Psoas muscle (tissue), 8 donors: ENCODE data around the gene USP10. TPM values are rescaled to one million over a fixed set of nuclear protein-coding genes. Genes with fewer than 3 reads are reported as not detected.
A peak's percentile ranks its signal among the peaks of the same experiment; 100 is the strongest.

Experiments used
- ATAC-seq, 4 donors: fragments of 200-7000 bp; cut with Tn5 transposase; one replicate each; pipeline ENCODE4 v1.9.1; 2020; ENCODE audit warnings: moderate library complexity in 3 of 4, mild to moderate bottlenecking in 2 of 4
- DNase-seq, 2 donors: peaks; one replicate each; pipeline ENCODE4 v3.0.0-alpha.2; 2020
- H3K27ac ChIP-seq: fragments of 200-600 bp; one replicate; pipeline ENCODE4 v1.8.0; 2022
- H3K27me3 ChIP-seq, 3 donors: fragments of 200-600 bp in 1 of 3; one replicate each; pipeline versions ENCODE4 v1.6.1 to v1.8.0; 2013 to 2022; ENCODE audit warnings: low read length in 2 of 3, mild to moderate bottlenecking in 2 of 3, moderate library complexity in 1 of 3; ENCODE audit not compliant: insufficient read depth in 3 of 3
- H3K36me3 ChIP-seq, 2 donors: fragments of 200-600 bp in 1 of 2; one replicate each; pipeline versions ENCODE4 v1.6.1 to v1.8.0; 2013 to 2022; ENCODE audit warnings: low read depth in 1 of 2, mild to moderate bottlenecking in 1 of 2, moderate library complexity in 1 of 2; ENCODE audit not compliant: insufficient read depth in 1 of 2
- H3K4me1 ChIP-seq: fragments of 200-600 bp; one replicate; pipeline ENCODE4 v1.8.0; 2022
- H3K4me3 ChIP-seq: fragments of 200-600 bp; one replicate; pipeline ENCODE4 v1.8.0; 2022; ENCODE audit warnings: mild to moderate bottlenecking
- H3K9me3 ChIP-seq: fragments of 200-600 bp; one replicate; pipeline ENCODE4 v1.8.0; 2022
- CTCF ChIP-seq: fragments of 200-600 bp; IDR thresholded peaks from one replicate; pipeline ENCODE4 v1.8.0; 2022; ENCODE audit warnings: antibody characterized with exemption
- WGBS, 3 donors: extraction: QIAGEN DNeasy Blood & Tissue Kit; methylation state at CpG; one replicate each; pipeline versions ENCODE4 v1.1.6 to v1.1.7; 2013; 5-methylcytosine and 5-hydroxymethylcytosine counted together
- intact Hi-C, 2 donors: fragments of 100-400 bp; cut with DNase I; formaldehyde crosslinking; loops; one replicate each; pipeline versions ENCODE4 v1.11.0 to v1.14.2; 2022
- polyA plus RNA-seq, 3 donors: library from polyadenylated mRNA; stranded (reverse); fragments of 200-250 nt; gene quantifications; one replicate each; pipeline ENCODE4 v1.2.3, GENCODE V29; 2013
- total RNA-seq, 4 donors: library from RNA; stranded (reverse); fragmentation: NEBNext Ultra II Directional in 2 of 4; extraction: Animal tissue kit (Norgen Biotek cat#: 25700) in 2 of 4; gene quantifications; one replicate each; pipeline versions ENCODE4 v1.2.1 to v1.2.4, GENCODE V29; 2021 to 2023
- donor health status: healthy with polysubstance abuse.
- donor health status: DM: no; HTN: no; CAD: no; lungs with moderate emphysema.
- donor health status: Bipolar disorder and iron deficiency.
- donor health status: healthy.
- donor health status: DM: yes; HTN: yes; CAD: no.
- donor health status: DM: no; HTN: no; CAD: no.
- donor health status: DM: no; HTN: no; CAD: no.
- donor health status: DM: yes; HTN: yes; CAD: no.

USP10 gene
- total and polyA plus RNA-seq, 7 donors: 33.9 to 93.0 (median 69.2) TPM

DNA sequence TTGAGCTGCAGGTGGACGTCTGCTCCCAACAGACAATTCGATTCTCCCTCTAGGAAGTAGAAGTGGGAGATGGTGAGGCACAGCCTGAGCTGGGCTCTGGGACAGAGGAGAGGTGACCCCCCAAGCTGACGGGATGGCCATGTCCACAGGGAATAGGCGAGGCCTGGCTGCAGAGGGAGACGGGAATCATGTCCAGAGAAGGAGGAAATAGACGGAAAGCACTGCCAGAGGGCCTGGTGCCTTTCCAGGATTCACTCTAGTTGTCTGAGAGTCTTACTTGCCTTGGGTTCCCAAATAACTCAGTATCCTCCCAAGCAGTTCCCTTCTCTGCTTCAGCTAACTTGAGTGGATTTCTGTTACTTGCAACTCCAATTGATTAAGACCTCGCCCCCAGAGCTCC lies 115.7 kb downstream of the USP10 start:
- no peaks in the 10 kb centered on the region for H3K4me1 ChIP-seq
- intact Hi-C loops: no loop called here
- ATAC-seq: no peak
- H3K36me3 ChIP-seq: no peaks in the 10 kb centered on the region
- H3K27me3 ChIP-seq: peaks cover 0 to 11% (median 4%) of the 10 kb centered on the region in 3 donors
- TF ChIP-seq CTCF: no peak
- H3K27ac ChIP-seq: no peak overlapping the region
- no peak overlapping the region for H3K4me3 ChIP-seq
- peak; percentile 61 to 79 for DNase-seq
- WGBS, 3 donors: 59 to 63% (median 63%) methylated on average over 7 of the region's 7 CpGs
- H3K9me3 ChIP-seq: no peaks in the 10 kb centered on the region

GRCh38 chr16:84816023-84816422 lies 116.2 kb downstream of the USP10 start:
- TF ChIP-seq CTCF: no peak
- intact Hi-C loops: no loop called here
- Histone ChIP-seq H3K36me3 (no peaks in the 10 kb centered on the region), H3K27me3 (peaks cover 0 to 17% (median 4%) of the 10 kb centered on the region in 3 donors), H3K4me1 (no peaks in the 10 kb centered on the region), H3K27ac (no peak overlapping the region), H3K4me3 (no peak overlapping the region), H3K9me3 (no peaks in the 10 kb centered on the region)
- DNase-seq (no peak), ATAC-seq (no peak)
- 50 to 68% (median 55%) methylated on average over 7 of the region's 7 CpGs for WGBS, 3 donors

- 69 to 76% (median 75%) methylated on average over 10 of the region's 10 CpGs for WGBS, 3 donors
- TF ChIP-seq CTCF: no peak
- peak in 1 of 2 donors; percentile 13 for DNase-seq
- Histone ChIP-seq H3K27me3 (peaks cover 0 to 21% (median 4%) of the 10 kb centered on the region in 3 donors), H3K9me3 (no peaks in the 10 kb centered on the region), H3K4me3 (no peak overlapping the region), H3K36me3 (no peaks in the 10 kb centered on the region), H3K4me1 (no peaks in the 10 kb centered on the region), H3K27ac (no peak overlapping the region)
- intact Hi-C loops: no loop called here
- ATAC-seq: no peak
Measured at GRCh38 chr16:84816485-84816884, 116.7 kb downstream of the USP10 start.

- 89 to 92% (median 91%) methylated on average over 10 of the region's 10 CpGs for WGBS, 3 donors
- H3K4me3 ChIP-seq: no peak overlapping the region
- no peak for ATAC-seq
Measured at GRCh38 chr16:84817206-84817605, 117.4 kb downstream of the USP10 start.

More at GRCh38 chr16:84817206-84817605, 117.4 kb downstream of the USP10 start:
- peaks cover 0 to 28% (median 4%) of the 10 kb centered on the region in 3 donors for H3K27me3 ChIP-seq
- H3K4me1 ChIP-seq: no peaks in the 10 kb centered on the region
- H3K27ac ChIP-seq: no peak overlapping the region
- peak; percentile 6 to 38 for DNase-seq
- intact Hi-C loops: no loop called here
- no peaks in the 10 kb centered on the region for H3K36me3 ChIP-seq
- no peak for TF ChIP-seq CTCF
- no peaks in the 10 kb centered on the region for H3K9me3 ChIP-seq
